GM23248 (cell line): ENCODE measurements around the gene ADAM15. TPM values are rescaled to one million over a fixed set of nuclear protein-coding genes. Genes with fewer than 3 reads are reported as not detected.

Experiments used
- DNase-seq: peaks from one replicate; pipeline ENCODE4 v3.0.0-alpha.2; 2015
- H2AFZ ChIP-seq: fragments of 200-600 bp; sonication (generic); 2 replicates; pipeline ENCODE4 v1.6.1; 2016; ENCODE audit warnings: antibody characterized with exemption
- H3F3A ChIP-seq: fragments of 200-600 bp; sonication (generic); 2 replicates; pipeline ENCODE4 v1.6.1; 2016; ENCODE audit warnings: mild to moderate bottlenecking, antibody characterized with exemption, mixed run types; ENCODE audit not compliant: insufficient read depth
- H3K27ac ChIP-seq: fragments of 200-600 bp; sonication (generic); 2 replicates; pipeline ENCODE4 v1.5.1; 2016; ENCODE audit warnings: mild to moderate bottlenecking
- H3K27me3 ChIP-seq: fragments of 200-600 bp; sonication (generic); replicated peaks from 2 replicates; pipeline ENCODE4 v1.6.1; 2016; ENCODE audit warnings: mild to moderate bottlenecking; ENCODE audit not compliant: insufficient read depth
- H3K36me3 ChIP-seq: fragments of 200-600 bp; sonication (generic); 2 replicates; pipeline ENCODE4 v1.6.1; 2016; ENCODE audit warnings: low read depth, mild to moderate bottlenecking
- H3K4me1 ChIP-seq: fragments of 200-600 bp; sonication (generic); 2 replicates; pipeline ENCODE4 v1.6.1; 2016; ENCODE audit warnings: mild to moderate bottlenecking; ENCODE audit not compliant: insufficient read depth
- H3K4me2 ChIP-seq: fragments of 200-600 bp; sonication (generic); one replicate; pipeline ENCODE4 v1.6.1; 2016; ENCODE audit warnings: mild to moderate bottlenecking; ENCODE audit not compliant: unreplicated experiment
- H3K4me3 ChIP-seq: fragments of 200-600 bp; sonication (generic); 2 replicates; pipeline ENCODE4 v1.5.1; 2016; ENCODE audit warnings: mild to moderate bottlenecking
- H3K79me2 ChIP-seq: fragments of 200-600 bp; sonication (generic); 2 replicates; pipeline ENCODE4 v1.6.1; 2016; ENCODE audit warnings: mild to moderate bottlenecking; ENCODE audit not compliant: insufficient read depth
- H3K9ac ChIP-seq: fragments of 200-600 bp; sonication (generic); 2 replicates; pipeline ENCODE4 v1.6.1; 2016; ENCODE audit warnings: mild to moderate bottlenecking
- H3K9me2 ChIP-seq: fragments of 200-600 bp; sonication (generic); 2 replicates; pipeline ENCODE4 v1.6.1; 2016; ENCODE audit warnings: mixed run types, mild to moderate bottlenecking, moderate library complexity; ENCODE audit not compliant: insufficient read depth
- H3K9me3 ChIP-seq: fragments of 200-600 bp; sonication (generic); one replicate; pipeline ENCODE4 v1.6.1; 2017; ENCODE audit warnings: low read depth
- H4K20me1 ChIP-seq: fragments of 200-600 bp; sonication (generic); 2 replicates; pipeline ENCODE4 v1.6.0; 2016; ENCODE audit not compliant: insufficient read depth
- EZH2 ChIP-seq: fragments of 200-600 bp; sonication (generic); IDR thresholded peaks from 2 replicates; pipeline ENCODE4 v1.6.1; 2018; ENCODE audit warnings: antibody characterized with exemption, mild to moderate bottlenecking; ENCODE audit not compliant: insufficient read depth, poor library complexity, severe bottlenecking
- EZH2phosphoT487 ChIP-seq: fragments of 200-600 bp; sonication (generic); IDR thresholded peaks from 2 replicates; pipeline ENCODE4 v1.6.1; 2018; ENCODE audit warnings: antibody characterized with exemption, moderate library complexity, mild to moderate bottlenecking, low read depth; ENCODE audit not compliant: insufficient read depth
- WGBS, 2 experiments: methylation state at CpG; one replicate each; pipeline ENCODE4 v1.1.6; 2015 to 2017; ENCODE audit warnings: low lambda C conversion rate in 2 of 2, low coverage in 1 of 2; ENCODE audit errors: missing lambda C conversion rate in 2 of 2; 5-methylcytosine and 5-hydroxymethylcytosine counted together
- in situ Hi-C: fragments of 300-500 bp; cut with MboI; formaldehyde crosslinking; loops from 2 replicates; pipeline ENCODE4 v1.15.0; 2020
- polyA plus RNA-seq: library from polyadenylated mRNA; unstranded; fragments of >200 nt; fragmentation: Nextera tagmentation; extraction: Ambion mirVana; gene quantifications from 2 replicates; pipeline ENCODE4 v1.2.1, GENCODE V29; 2016
- total RNA-seq: library from RNA; depleted of rRNA; stranded (reverse); fragments of >200 nt; shearing (Covaris generic); gene quantifications from 2 replicates; pipeline ENCODE4 v1.2.3, GENCODE V29; 2014

Gene ADAM15
- total and polyA plus RNA-seq, 2 experiments from 2014 or later, result 73.0 to 85.6 TPM

DNA sequence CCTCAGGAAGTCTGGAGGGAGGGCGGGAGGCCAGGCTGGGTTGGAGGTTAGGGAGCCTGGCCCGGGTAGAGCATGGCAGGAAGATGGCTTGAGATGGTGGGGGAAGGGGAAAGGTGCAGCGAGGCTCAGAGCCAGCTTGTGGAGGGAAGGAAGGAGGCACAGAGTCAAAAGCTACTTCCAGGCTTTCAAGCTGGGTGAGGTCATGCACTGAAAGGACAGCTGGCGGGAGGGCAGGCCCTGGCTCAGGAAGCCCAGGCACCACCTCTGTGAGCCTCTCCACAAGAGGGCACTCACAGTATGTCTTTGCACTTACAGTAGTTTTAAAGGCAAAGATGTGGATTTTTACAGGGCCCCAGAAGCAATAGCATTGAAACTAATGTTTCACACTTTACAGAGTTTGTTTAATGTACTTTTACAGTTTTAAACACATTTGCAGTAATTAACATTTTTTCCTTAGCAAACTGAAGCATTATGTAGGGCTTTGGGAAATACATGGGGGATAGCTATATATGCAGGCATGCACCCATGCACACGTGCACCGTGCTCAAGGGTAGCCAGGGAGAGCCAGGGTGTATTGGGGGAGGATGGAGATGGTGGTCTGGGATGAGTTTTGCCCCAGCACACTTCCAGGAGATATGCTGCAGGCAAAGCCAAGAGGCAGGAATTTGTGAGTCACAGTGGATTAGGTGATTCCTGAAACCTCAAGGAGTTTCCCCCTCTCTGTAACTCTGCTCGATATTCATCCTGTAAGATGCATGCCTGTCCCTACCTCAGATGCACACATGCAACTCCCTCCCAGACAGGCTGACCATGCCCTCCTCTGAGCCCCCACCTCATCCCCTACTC lies 6.1 kb upstream of the ADAM15 start:
- peaks cover 13% of the 10 kb centered on the region for H3K4me1 ChIP-seq
- TF ChIP-seq EZH2 (no peak), EZH2phosphoT487 (no peak)
- H3K27ac ChIP-seq, result no peak overlapping the region
- H3K36me3 ChIP-seq, result no peaks in the 10 kb centered on the region
- H3K9me3 ChIP-seq, result no peaks in the 10 kb centered on the region
- no peaks in the 10 kb centered on the region for H4K20me1 ChIP-seq
- no peak overlapping the region for H3K4me2 ChIP-seq
- H3K9ac ChIP-seq, result no peak overlapping the region
- H2AFZ ChIP-seq, result no peak overlapping the region
- no peaks in the 10 kb centered on the region for H3K9me2 ChIP-seq
- H3F3A ChIP-seq, result peaks cover 7% of the 10 kb centered on the region
- 51 to 62% methylated on average over 5 to 7 of the region's 7 CpGs for WGBS, 2 experiments
- H3K4me3 ChIP-seq, result no peak overlapping the region
- in situ Hi-C loops, result no loop called here
- no peaks in the 10 kb centered on the region for H3K27me3 ChIP-seq
- H3K79me2 ChIP-seq, result no peaks in the 10 kb centered on the region
- DNase-seq, result peak; percentile 92

DNA sequence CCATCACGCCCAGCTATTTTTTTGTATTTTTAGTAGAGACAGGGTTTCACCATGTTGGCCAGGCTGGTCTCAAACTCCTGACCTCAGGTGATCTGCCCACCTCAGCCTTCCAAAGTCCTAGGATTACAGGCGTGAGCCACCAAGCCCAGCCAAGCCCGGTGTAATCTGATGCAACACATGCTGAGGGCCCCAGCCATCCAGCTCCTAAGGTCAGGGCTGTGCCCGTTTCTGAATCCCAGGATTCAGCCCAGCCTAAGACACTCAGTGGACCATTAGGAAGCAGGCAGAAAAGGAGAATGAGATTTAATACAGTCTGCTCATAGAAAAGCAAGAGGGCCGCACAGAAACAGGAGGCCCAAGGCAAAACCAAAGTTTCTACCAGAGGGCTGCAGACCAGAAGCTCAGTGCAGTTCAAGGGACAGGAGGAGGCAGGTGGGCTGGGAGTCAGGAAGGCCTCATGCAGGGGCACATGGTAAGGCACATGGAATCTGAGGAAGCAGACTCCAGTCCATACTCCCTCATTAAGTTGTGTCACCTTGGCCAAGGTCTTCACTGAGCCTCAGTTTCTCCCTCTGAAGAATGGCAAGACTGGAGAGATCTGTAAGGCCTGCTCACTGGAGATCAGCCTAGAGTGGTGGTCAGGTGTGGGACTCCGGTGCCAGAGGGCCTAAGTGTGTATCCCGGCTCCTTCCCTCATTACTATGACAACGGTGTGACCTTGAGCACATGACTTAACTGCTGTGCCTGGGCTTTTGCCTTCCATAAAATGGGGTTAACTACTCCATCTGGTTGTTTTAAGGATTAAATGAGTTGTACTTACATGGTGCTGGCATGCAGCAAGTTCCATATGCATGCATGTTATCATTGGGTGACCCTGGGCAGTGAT lies 2.4 kb upstream of the ADAM15 start:
- H2AFZ ChIP-seq, result no peak overlapping the region
- H3K9ac ChIP-seq, result no peak overlapping the region
- no peak for TF ChIP-seq EZH2phosphoT487
- no peak for TF ChIP-seq EZH2
- H3K27me3 ChIP-seq, result no peaks in the 10 kb centered on the region
- 95 to 97% methylated on average over 8 of the region's 8 CpGs for WGBS, 2 experiments
- no peak for DNase-seq
- H3K9me2 ChIP-seq, result no peaks in the 10 kb centered on the region
- H3K79me2 ChIP-seq, result no peaks in the 10 kb centered on the region
- no peaks in the 10 kb centered on the region for H4K20me1 ChIP-seq
- H3K4me2 ChIP-seq, result no peak overlapping the region
- H3K36me3 ChIP-seq, result no peaks in the 10 kb centered on the region
- in situ Hi-C loops, result no loop called here
- no peaks in the 10 kb centered on the region for H3K9me3 ChIP-seq
- no peak overlapping the region for H3K4me3 ChIP-seq
- H3K4me1 ChIP-seq, result peaks cover 16% of the 10 kb centered on the region
- no peak overlapping the region for H3K27ac ChIP-seq
- H3F3A ChIP-seq, result peaks cover 10% of the 10 kb centered on the region

DNA sequence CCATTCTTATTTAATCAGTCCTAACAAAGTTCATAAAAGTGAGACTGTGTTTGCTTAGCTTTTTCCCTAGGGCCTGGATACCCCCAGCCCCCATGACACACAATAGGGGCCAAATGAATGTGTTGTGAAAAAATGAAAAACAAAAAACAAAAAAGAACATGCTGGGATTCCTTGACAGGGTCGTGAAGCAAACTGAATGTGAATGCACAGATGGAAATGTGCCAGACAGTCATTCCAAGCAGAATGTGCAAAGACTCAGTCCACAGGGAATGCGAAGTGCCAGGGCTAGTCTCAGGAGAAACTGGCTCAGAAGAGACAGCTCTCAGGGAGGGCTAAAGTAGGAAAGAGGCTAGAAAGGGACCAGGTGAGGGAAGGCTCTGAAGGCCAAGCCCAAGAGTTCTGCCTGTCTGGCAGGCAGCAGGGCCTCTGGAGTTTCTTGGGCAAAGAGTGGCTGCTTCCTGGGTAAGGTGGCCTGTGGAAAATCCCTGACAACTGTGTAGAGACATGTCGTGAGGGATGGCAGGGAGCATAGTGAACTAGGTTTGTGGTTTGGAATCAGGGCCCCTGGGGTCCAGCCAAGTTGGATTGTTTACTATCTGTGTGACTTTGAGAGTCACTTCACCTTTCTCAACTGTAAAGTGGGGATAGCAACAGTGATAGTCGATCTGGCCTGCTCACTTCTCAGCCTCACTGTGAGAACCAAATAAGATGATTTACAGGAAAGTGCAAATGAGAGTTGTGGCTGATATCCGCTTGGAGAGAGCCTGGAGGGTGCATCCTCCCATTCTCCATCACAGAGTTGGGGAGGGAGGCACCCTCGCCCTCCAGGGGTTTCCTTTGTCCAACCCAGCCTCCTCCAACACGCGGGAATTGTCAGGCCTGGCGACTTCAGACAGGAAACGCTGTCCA lies 1.2 kb upstream of the ADAM15 start:
- 16 to 18% methylated on average over 7 to 10 of the region's 10 CpGs for WGBS, 2 experiments
- no peaks in the 10 kb centered on the region for H4K20me1 ChIP-seq
- no peak overlapping the region for H3K27ac ChIP-seq
- H3K4me1 ChIP-seq, result peaks cover 13% of the 10 kb centered on the region
- DNase-seq, result peak; percentile 56
- peak overlapping the region; percentile 74 for H3K4me3 ChIP-seq
- H3K79me2 ChIP-seq, result no peaks in the 10 kb centered on the region
- H3K9me3 ChIP-seq, result no peaks in the 10 kb centered on the region
- H3F3A ChIP-seq, result peaks cover 10% of the 10 kb centered on the region
- in situ Hi-C loops, result no loop called here
- H3K27me3 ChIP-seq, result no peaks in the 10 kb centered on the region
- no peak for TF ChIP-seq EZH2phosphoT487
- no peak for TF ChIP-seq EZH2
- H3K9ac ChIP-seq, result peak overlapping the region; percentile 59
- no peaks in the 10 kb centered on the region for H3K9me2 ChIP-seq
- H2AFZ ChIP-seq, result peak overlapping the region; percentile 90
- H3K36me3 ChIP-seq, result no peaks in the 10 kb centered on the region
- peak overlapping the region; percentile 73 for H3K4me2 ChIP-seq

DNA sequence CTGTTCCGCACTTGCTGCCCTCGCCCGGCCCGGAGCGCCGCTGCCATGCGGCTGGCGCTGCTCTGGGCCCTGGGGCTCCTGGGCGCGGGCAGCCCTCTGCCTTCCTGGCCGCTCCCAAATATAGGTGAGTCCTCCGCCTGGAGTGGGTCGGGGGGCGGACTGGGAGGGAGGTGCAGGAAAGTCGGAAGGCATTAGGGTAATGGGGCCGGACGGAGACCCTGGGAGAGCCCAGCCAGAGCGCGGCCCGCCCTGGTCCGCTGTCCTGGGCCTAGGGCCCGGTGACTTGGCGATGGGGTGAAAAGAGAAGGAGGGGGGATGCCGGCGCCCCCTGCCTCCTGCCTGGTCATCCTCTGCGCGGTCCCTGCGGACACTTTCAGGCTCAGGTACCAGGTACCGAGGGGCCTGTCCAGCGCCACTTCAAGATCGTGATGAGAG lies 243 bp downstream of the ADAM15 start:
- peak overlapping the region; percentile 75 for H3K9ac ChIP-seq
- H3K79me2 ChIP-seq, result no peaks in the 10 kb centered on the region
- H3K9me3 ChIP-seq, result no peaks in the 10 kb centered on the region
- H3K27ac ChIP-seq, result no peak overlapping the region
- in situ Hi-C loops, result no loop called here
- peak overlapping the region; percentile 84 for H3K4me2 ChIP-seq
- H3K4me3 ChIP-seq, result peak overlapping the region; percentile 74
- TF ChIP-seq EZH2phosphoT487, result no peak
- no peak for TF ChIP-seq EZH2
- H3K27me3 ChIP-seq, result no peaks in the 10 kb centered on the region
- no peaks in the 10 kb centered on the region for H3K36me3 ChIP-seq
- H3K9me2 ChIP-seq, result no peaks in the 10 kb centered on the region
- 2% methylated on average over 20 to 30 of the region's 31 CpGs for WGBS, 2 experiments
- peak overlapping the region; percentile 70 for H2AFZ ChIP-seq
- H3F3A ChIP-seq, result peaks cover 10% of the 10 kb centered on the region
- H4K20me1 ChIP-seq, result no peaks in the 10 kb centered on the region
- DNase-seq, result no peak
- H3K4me1 ChIP-seq, result peaks cover 9% of the 10 kb centered on the region
